Daoy (cell line): Measurements from ENCODE around the gene MVB12A. TPM values are rescaled to one million over a fixed set of nuclear protein-coding genes. Genes with fewer than 3 reads are reported as not detected.

Experiments used
- DNase-seq: peaks from one replicate; pipeline ENCODE4 v3.0.0-alpha.2; 2015; ENCODE audit warnings: low read depth
- total RNA-seq: library from RNA; depleted of rRNA; stranded (reverse); fragments of >200 nt; shearing (Covaris generic); gene quantifications from 2 replicates; pipeline ENCODE4 v1.2.3, GENCODE V29; 2014

The MVB12A gene
- total RNA-seq, 1 experiment from 2014 or later = 82.3 TPM

DNA sequence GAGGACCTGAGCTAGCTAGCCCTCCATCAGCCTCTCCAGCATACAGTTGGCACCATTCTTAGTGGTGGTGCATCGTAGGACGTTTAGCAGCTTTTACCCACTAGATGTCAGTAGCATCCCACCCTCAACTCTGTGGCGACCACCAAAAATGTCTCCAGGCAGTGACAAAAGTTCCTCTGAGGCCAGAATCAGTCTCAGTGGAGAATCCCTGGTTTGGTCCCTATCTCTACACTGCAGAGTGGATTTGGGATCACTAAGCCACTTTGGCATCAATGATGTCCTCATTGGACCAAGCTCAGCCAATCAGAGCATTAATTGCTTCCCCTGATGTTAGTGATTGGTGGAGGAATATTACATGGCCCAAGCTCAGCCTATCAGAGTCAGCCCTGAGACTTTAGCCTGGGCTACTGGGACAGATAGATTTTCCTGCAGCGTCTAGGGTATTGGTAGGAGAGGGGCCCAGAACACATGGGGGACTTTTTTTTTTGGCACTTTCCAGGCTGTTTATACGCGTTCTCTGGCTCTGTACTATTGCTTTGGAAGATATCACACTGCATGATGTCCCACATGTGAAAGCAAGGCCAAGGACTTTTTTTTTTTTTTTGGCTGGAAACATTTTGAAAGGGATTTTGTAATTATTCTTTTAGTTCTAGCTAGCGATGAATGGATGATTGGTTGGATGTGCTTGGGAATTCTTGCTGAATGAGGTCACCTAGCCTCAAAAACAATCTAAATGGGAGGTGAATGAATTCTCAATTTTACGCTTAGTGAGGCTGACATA lies 21.6 kb downstream of the MVB12A start:
- peak; percentile 39 for DNase-seq

DNA sequence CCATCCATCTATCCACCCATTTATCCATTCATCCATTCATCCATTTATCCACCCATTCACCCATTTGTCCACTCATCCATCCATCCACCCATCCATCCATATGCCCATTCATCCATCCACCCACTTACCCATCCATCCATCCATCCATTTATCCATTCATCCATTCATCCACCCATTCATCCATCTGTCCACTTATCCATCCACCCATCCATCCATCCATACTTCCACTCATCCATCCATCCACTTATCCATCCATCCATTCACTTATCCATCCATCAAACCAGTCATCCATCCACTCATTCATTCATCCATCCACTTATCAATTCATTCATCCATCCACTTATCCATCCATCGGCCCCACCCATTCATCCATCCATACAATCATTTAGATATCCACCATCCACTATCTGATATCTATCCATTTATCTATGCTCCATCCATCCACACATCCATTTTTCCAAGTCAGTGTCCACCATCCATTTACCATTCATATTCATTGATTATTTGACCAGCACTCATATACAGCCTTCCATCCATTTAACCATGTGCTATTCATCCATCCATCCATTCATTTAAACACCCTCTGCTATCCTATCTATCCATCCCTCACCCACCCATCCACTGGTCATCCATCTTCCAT lies 25.8 kb downstream of the MVB12A start:
- DNase-seq = no peak

DNA sequence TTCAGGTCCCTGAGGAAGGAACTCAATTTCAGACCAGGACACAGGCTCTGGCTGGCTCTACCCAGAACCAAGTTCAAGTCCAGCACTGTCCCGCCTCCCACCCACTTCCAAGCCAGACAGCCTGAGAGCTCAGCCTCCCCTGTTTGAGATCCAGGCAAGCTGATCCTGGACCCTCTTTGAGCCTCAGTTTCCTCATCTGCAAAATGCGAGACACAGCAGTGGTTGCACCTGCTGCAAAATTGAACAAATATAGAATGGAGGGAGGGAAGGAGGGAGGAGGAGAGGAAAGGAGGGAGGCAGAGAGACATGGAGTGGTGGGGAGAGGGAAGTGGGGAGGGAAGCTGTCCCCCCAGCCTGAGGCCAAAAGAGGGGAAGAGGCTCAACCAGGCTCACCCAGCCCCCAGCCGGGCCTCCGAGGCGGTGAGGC lies 27.9 kb downstream of the MVB12A start:
- DNase-seq = no peak

DNA sequence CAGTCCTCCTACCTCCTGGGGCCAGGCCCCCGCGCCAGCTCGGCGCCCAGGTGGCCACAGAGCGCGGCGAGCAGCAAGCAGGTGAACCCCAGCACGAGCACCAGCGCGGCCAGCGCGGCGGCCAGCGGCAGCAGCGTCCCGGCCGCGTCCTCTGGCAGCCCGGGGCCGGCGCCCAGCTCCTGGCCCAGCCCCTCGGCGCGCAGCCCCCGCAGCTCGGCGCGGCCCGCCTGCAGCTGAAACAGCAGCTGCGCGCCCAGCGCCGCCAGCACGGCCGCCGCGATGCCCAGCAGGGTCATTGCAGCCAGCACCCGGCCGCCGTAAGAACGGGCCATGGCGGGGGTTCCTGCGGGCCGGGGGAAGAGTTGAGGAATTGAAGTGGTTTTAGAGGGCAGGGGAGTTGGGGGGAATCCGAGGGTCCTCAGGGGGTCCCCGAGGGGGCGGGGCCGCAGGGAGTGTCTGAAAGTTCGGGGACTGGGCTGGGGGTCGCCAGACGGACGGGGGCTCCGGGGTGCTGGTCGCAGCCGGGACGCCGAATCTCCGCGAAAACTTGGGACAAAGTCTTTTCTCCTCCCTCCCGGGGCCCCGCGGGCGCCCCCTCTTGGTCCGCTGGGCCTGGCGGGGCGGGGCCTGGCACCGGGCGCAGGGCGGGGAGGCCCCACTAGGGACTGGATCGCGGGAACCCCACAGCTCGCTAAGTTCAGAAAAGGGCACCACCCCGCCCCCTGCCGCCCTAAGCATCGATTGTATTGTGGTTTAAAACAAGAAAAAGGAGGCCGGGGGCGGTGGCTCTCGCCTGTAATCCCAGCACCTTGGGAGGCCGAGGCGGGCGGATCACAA lies 28.5 kb downstream of the MVB12A start, which contains the start of gene TMEM221:
TMEM221 (minus strand) TSS at position 538 of the 837 bp plus-strand sequence; CDS start at position 332, 206 bp downstream.
- DNase-seq = peak; percentile 39

DNA sequence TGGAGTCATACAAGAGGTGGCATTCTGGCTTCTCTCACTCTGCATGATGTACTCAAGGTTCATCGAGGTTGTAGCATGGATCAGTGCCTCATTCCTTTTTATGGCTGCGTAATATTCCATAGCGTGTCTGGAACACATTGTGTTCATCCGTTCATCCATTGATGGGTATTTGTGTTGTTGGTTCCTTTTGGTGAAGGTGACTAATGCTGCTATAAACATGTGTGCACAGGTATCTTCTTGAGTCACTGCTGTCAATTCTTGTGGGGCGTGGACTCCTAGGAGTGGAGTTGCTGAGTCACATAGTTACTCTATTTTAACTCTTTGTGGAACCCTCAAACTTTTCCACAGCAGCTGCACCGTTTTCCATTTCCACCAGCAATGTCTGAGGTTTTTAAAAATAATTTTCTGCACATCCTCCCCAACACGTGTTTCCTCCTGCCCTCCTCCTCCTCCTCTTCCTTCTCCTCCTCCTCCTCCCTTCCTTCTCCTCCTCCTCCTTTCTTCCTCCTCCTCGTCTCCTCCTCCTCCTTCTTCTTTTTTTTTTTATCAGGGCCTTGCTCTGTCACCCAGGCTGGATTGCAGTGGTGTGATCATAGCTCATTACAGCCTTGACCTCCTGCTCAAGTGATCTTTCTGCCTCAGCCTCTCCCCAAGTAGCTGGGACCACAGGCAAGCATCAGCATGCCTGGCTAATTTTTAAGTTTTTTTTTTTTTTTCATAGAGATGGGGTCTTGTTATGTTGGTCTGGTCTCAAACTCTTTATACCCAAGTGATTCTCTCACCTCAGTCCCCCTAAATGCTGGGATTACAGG lies 30.6 kb downstream of the MVB12A start:
- DNase-seq = peak; percentile 24

DNA sequence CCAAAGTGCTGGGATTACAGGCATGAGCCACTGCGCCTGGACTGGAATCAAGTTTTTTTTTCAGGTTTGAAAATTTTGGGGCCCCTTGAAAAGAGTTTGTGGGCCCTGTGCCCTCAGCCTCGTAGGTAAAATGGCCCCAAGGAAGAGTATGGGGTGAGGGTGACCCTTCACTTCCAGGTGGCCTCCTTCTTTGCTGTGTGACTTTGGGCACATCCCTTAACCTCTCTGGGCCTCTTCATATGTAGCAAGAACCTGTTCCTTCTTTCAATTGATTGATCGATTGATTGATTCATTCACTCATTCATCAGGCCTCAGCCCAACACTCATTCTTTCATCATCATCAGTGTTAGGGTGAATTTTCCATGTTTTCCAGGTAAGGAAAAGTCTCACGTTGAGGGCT lies 32.0 kb downstream of the MVB12A start:
- no peak for DNase-seq

DNA sequence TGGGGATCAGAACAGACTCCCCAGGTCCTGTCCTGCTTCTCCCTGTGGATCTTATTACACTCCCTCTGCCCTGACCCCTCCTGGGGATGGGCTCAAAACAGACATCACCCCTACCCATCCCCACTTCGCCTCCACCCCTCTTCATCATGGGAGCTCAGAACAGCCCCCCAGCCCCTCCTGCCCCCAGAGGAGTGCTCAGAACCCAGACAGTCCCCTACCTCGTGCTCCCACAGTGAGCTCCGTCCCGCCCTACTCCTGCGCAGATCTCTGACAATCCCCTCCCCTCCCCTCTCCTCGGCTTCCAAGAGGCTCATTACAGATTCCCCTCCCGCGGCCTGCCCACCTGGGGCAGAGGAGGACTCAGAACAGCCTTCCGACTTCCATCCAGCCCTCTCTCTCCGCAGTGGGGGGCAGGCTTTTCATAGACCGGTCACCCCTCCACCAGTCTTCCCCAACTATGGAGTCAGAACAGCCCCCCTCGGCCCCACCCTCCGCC lies 34.8 kb downstream of the MVB12A start:
- no peak for DNase-seq

DNA sequence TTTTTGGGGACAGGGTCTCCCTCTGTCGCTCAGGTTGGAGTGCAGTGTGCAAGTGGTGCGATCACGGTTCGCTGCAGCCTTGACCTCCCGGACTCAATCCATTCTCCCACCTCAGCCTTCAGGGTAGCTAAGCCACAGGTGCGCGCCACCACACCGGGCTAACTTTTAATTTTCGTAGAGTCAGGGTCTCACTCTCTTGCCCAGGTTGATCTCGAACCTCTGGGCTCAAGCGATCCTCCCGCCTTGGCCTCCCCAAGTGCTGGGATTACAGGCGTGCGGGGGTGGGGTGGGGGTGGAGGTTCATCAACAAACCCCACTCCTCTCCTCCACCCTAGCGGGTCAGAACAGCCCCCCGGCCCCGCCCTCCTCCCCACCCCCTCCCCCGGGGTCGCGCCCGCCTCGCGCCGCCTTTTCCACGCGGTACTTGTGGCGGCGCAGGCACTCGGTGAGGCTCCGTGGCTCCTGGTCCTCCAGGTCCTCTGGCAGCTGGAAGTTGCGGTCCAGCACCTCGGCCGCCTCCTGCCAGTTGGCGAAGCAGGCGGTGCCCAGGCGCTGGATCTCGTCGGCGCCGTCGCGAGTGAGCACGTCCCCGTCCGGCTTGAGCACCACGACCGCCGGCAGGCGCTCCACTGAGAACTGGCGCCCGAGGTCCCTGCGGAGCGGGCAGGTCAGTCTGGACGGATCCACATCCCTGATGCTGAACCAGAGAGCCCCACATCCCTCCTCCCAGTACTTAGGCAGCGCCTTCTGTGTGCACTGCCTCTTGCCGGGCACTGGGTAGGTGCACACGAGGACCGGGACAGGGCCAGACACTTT lies 35.7 kb downstream of the MVB12A start:
- peak; percentile 32 for DNase-seq

DNA sequence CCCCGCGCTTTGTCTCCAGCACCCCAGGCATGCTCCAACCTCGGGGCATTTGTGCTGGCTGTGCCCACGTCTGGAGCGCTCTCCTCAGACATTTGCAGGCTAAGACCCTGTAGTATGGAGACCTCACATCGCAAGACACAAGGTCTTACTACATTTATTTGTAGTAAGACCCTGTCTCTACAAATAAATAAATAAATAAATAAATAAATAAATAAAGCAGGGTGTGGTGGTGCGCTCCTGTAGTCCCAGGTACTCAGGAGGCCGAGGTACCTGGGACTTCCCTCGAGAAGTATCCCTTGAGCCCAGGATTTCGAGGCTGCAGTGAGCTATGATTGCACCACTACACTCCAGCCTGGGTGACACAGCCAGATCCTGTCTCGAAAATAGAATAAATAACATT lies 36.3 kb downstream of the MVB12A start:
- DNase-seq = no peak

DNA sequence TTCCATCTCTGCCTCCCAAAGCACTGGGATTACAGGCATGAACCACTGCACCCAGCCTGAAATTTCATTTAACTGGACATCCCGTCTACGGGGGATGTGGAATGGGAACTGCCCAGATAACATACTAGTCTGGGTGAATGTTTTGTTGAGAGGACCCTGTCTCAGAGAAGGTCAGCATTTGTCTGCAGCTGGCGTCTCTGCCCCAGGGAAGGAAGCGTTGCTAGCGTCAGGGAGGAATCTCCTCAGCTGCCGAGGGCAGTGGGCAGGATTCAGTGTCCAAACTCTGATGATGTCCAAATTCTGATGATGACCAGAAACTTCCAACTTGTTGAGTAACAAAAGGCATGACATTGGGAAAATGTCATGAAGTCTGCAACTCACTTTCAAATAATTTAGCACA lies 37.8 kb downstream of the MVB12A start:
- no peak for DNase-seq

DNA sequence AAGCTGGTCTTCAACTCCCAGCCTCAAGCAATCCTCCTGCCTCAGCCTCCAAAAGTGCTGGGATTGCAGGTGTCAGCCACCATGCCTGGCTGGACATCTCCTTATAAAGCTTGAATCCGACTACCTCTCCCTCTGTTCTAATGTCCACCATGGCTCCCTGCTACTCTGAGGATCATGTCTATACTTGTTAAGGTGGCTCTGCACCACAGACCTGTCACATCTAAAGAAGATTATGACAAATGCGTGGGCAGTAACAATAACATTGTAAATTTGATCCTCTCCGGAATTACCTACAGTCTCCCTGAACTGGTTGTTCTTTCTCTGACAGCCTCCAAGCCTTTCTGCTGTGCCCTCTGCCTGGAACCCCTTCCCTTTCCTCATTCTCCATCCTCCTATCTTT lies 39.1 kb downstream of the MVB12A start:
- DNase-seq = no peak

DNA sequence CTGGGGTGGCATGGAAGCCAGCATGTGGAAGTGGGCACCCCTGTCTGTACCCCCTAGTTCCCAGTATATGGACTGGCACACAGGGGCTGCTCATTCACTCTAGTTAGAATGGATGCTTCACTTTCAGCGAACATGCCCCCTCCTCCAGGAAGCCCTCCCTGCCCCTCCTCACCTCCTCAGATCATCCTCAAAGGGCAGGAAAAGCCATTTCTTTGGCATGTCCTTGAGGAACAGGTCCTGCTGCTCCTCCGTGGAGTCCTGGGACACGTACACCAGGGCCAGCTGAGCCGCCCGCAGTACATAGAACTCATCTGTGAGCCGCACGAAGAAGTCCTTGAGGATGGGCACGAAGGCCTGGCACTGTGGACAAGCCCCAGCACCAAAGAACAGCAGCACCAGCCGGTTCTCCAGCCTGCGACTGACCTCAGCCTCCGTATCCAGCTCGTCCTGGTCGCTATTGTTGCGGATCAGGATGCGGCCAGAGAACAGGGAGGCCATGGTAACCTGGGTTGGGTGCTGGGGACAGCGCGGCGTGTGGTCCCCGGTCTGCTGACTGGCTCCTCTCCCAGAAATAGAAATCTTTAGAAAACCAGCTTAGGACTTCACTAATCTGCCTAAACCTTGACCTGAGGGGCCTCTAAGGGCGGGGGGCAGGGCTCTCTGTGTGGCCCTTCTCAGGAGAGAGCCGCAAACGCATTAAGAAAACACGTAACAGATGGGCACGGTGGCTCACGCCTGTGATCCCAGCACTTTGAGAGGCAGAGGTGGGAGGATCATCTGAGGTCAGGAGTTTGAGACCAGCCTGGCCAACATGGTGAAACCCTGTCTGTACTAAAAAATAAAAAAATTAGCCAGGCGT lies 40.8 kb downstream of the MVB12A start, which contains the start of gene NXNL1:
NXNL1 (minus strand) TSS at position 555 of the 859 bp plus-strand sequence; CDS start at position 498, 57 bp downstream.
- no peak for DNase-seq

DNA sequence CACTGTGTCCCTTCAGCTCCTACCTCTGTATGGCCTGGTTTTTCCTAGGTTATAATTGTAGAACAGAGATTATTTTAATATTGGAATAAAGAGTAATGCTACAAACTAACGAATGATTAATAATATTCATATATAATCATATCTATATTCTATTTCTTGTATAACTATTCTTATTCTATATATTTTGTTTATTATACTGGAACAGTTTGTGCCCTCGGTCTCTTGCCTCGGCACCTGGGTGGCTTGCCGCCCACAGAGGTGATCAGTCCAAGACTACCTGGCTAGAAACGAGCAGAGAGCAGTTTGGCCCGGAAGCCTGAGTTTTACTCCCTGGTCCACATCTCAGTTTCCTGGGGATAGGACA lies 46.6 kb downstream of the MVB12A start:
- DNase-seq = no peak

DNA sequence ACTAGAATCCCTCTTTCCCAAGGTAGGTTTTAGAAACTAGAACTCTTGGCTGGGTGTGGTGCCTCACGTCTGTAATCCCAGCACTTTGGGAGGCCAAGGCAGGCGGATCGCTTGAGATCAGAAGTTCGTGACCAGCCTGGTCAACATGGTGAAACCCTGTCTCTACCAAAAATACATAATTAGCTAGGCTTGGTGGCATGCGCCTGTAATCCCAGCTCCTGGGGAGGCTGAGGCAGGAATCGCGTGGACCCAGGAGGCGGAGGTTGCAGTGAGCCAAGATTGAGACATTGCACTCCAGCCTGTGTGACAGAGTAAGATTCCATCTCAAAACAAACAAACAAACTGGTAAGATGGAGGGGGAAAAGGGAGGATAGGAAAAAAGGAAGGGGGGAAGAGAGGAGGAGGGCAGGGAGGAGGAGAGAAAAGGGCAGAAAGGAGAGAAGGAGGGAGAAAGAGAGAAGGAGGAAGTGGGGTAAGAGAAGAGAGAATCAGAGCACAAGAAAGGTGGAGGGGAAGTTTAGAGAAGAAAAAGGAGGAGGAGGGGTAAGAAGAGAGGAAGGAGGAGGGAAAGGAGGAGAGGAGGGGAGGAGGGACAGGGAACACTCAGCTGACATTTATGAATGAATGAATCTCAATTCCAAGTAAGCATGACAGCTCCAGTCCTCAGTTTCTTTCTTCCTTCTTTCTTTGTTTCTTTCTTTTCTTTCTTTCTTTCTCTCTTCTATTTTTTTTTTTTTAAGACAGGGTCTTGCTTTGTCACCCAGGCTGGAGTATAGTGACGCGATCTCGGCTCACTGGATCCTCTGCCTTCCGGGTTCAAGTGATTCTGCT lies 47.8 kb downstream of the MVB12A start:
- no peak for DNase-seq

DNA sequence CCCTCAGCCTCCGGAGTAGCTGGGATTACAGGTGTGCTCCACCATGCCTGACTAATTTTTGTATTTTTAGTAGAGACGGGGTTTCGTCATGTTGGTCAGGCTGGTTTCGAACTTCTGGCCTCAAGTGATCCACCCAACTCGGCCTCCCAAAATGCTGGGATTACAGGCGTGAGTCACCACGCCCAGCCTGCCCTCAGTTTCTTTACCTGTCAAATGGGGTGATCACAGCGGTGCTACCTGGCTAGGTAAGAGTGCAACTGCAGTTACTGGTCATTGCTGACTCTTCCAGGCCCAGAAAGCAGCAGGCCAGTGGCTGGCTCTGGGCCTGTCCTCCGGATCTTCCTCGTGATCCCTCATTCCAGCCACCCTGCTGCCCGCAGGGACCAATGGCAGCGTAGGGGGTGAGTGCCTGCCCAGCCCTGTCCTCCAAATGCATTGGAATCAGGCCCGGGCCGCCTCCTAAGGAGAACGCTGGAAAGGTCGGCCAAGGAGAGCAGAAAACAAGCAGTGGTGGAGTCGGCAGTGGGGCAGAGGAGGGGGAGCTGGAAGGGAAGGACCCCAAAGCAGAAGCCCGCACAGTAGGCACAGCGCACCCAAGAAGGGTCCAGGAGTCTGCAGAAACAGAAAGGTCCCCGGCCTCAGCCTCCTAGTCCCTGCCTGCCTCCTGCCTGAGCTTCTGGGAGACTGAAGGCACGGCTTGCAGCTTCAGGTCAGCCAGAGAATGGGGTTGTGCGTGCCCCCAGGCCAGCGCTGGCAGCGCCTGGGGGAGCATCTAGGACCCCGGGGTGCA lies 48.6 kb downstream of the MVB12A start:
- DNase-seq = no peak

DNA sequence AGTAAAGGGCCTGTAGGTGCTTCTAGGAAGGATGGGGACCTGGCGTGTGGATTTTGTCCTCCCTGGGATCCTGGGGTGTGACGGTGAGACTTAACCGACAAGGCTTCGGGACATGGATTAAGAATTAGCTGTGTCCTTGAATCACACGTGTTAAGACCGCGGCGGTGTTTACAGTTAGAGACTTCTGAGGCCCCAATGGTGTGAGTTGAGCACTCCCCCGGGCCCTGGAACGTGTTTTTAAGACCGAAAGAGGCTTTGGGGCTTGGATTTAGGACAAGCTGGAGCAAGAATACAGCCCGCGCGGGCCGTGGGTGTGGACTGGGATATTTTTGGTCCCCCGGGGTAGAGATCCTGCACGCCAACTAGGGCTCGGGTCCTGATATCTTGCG lies 49.2 kb downstream of the MVB12A start:
- DNase-seq = no peak

DNA sequence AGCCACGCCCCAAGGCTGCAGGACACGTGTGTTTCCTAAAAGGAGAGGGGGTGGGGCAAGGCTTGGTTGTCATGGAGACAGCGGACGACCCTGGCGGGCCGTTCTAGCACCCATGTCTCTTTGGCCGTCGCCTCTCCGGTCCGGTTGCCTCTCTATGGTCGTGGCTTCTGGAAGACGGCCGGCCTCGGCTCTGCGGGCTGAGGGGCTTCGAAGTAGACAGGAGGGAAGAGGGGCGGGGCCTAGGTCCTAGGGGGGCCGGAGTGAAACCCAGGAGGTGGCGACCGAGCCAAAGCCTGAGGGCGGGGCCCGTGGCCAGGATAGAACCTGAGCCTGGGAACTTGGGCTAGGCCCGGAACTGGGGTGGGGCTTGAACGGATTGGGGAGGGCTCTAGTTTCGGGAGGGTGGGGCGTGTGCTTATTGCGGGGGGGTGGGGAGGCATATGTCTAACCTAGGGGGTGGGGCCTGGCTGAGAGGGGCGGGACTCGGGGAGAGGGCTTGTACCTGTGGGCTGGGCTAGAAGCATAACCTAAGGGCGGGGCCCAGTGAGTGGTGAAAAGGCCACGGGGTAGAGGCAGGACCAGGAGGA lies 49.7 kb downstream of the MVB12A start:
- DNase-seq = peak; percentile 96
